GM19043 (cell line): ENCODE measurements around the gene ACSBG1.

ENCODE experiments used
- ATAC-seq: cut with Tn5 transposase; IDR thresholded peaks from one replicate; pipeline ENCODE4 v1.9.1; 2021; ENCODE audit warnings: low read depth; ENCODE audit not compliant: unreplicated experiment

Gene ACSBG1

DNA sequence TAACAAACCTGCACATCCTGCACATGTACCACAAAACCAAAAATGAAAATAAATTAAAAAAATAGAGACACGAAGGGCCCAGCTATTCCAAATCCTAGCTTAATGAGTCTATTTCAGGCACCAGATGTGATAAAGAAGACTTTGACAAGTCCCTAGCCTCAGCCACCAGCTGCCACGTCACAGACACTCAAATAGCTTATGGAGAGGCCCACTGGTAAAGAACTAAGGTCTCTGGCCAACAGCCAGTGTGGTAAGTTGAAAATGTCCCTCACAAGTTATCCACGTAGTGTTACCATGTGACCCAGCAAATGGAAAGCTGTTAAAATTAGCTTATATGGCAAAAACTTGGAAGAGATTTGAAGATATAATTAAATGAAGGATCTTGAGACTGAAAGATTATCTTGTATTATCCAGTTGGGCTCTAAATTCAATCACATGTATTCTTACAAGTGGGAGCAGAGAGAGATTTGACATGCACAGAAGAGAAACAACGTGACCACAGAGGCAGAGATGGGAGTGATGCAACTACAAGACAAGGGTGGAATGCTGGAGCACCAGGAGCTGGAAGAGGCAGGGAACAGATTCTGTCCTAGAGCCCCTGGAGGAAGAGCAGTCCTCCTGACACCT, 10.9 kb downstream of the ACSBG1 start:
- no peak for ATAC-seq

DNA sequence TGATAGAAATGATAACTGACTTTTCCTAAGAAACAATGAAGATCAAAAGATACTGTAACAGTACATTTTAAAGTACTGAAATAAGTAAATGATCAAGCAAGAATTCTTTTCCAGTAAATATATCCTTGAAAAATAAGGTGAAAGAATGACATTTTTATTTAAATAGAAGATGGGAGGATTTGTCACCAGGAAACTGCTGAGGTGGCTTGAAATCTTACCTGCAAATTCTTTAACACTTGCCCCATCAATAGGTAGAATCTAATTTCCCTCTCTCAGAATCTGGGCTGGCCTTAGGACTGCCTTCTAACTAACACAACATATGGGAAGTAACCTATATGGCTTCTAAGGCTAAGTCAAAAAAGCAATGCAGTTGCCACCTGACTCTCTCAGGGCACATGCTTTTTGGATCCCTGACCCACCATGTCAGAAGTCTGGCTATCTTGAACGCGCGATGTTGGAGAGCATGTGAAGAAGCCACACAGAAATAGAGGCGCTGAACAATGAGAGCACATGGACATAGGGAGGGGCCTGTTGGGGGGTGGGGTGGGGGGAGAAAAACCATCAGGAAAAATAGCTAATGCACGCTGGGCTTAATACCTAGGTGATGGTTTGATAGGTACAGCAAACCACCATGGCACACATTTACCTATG, 11.5 kb downstream of the ACSBG1 start:
- no peak for ATAC-seq

DNA sequence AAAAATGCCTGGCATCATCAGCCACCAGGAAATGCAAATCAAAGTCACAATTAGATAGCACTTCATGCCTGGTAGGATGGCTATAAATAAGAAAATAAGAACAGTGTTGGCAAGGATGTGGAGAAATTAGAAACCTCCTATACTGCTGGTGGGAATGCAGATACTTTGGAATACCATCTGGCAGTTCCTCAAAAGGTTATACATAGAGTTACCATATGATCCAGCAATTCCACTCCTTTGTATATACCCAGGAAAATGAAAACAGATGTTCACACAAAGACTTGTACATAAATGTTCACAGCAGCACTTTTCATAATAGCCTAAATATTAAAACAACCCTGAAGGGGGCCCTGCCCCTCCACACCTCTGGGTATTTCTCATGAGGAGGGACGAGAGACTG, 13.7 kb downstream of the ACSBG1 start:
- ATAC-seq, result no peak

DNA sequence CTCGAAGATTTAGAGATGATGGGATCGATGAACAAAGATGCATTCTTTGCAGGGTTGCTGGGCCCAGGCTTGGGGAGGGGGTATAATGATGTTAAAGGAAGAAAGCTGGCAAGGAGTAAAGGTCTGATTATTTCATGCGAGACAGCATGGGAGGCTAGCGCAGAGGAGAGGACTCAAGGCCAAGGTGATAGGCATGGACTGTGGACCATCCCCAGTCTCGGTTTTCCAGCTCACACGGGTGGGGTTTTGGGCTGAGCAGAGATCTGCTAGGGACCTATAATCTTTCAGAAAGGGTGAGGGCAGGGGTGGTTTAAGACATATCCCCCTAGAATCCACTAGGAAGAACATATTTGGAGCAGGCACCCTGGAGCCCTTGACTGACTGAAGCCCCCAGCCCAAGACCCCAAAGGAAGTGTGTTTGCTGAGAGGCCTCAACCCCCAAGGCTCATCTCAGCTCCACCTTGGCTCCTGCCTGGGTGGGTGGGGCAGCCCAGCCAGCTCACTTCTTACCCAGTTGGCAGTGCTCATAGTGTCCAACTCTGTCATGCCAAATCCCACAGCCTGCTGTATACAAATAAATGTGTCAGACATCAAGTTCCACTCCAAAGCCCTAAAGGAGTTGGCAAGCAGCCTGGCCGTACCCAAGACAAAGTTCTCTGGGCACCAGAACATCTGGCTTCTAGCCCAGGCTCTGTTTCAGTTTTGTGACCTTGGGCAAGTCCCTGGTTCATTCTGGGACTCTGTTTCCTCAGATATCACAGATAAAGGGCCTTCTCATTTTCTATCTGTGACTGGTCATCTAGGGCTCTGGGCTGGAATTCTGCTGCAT, 17.9 kb downstream of the ACSBG1 start:
- no peak for ATAC-seq

DNA sequence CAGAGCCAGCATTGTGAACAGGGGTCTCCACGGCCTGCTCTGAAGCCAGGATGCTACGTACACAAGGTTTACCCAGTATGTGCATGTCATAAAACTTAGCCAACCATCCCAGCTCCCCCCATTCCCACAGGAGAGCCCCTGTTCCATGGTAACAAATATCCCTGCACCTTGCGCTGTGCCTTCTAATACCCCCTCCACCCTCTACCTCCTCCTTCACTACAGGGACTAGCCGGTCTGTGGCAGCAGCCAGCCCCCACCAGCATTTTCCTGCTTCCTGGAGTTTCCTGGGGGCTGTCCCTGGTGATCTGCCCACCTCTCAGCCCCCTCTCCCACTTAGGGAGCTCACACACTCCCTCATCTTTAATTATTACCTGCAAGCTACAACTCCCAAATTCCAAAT, 20.4 kb downstream of the ACSBG1 start:
- no peak for ATAC-seq

DNA sequence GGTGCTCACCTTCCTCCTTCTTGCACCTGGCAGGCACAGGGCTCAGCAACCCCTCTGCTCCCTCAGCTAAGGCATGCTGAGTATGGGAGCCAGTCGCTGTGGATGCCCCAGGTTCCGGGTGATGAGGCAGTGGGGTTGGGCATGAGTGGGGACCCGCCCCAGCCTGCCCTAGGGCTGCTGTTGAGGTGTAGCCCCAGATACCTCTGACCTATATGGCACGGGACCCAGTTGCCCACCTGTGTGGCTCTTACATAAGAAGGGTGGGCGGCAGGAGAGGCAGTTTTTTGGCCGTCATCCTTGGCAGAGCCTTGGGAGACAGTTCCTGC, 21.0 kb downstream of the ACSBG1 start:
- ATAC-seq, result no peak

DNA sequence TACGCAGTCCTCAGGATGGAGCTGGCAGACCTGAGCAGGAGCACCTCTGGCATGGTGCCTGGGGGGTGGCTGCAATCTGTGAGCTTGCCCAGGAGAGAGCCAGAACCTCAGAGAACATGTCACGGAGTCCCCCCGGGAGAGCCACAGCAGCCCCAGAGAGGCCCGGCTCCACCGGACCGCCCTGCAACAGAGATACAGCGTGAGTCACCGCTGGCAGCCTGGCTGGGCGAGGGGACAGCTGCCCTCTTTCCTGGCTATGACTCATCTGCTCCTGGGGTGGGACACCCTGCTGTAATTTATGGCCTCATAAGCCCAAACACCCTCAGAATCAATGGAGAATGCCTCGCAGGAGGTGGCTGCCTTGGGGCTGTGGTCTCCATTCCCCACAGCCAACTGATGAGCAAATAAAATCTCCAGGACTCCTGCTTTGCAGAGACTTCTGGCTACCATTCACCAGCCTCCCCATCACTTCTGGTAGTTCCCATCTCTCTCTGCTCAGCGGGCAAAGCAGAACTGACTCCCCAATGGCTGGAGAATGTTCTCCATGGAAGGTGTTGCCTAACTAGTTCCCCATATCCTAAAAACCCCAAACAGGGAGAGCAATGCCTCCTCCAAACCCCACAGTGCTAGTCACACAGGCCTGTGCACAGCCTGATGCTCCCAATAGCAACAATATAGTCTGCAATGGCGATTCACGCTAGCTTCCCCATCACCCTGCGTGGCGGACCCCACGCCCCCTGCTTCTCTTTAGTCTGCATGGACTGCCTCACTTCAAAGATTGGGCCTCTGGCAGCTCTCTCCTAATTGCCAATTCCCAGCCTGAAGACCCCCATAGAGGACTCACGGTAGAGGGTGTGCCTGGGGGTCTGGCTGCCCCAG, 21.6 kb downstream of the ACSBG1 start:
- no peak for ATAC-seq

DNA sequence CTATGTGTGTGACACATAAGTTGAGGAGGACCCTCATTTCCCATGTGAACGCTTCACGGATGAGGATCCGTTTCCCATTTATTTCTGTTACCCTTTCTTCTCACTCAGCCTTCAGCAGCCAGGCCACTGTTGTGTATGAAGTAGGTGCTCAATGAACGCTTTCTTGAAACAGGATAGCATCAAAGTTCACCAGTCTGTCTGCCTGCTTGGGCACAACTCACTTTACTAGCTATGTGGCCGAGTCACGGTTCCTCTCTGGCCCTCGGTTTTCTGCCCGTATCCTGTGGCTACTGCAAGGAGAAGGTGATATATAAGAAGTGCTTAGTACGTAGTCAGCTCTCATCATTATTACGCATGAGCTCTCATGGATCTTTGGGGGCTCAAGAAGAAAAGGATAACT, 22.4 kb downstream of the ACSBG1 start:
- ATAC-seq, result no peak

DNA sequence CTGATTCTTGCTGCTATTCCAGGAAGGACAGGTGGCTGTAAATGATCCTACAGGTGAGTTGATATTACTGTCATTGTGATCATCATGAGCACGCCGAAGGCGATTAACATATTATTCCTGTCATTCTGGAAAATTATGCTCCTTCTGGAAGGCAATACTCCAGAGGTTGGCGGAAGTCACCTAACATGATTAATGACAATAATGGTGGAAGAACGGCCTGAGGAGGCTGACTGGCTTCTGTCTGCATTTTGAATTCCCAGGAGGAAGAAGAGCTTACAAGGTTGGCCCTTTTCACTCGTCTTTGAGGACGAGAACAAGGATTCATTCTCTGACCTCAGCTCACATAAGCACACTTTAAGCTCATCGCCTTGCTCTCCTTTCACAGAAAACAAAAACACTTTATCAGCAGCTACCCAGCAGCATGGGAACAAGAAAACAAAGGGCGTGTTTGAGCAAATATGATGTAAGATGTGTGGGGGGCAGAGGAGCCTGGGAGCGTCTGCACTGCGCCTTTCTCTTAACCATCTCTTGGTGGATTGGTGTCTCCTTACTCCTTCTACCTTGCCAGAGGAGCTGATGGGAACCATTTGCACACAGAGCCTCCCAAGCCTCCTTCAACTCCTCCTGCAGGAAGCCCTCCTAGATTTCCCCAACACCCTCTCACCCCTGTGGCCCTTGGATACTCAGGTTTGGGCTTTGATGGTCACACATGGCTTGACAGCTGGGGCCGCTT, 23.0 kb downstream of the ACSBG1 start:
- ATAC-seq, result no peak

DNA sequence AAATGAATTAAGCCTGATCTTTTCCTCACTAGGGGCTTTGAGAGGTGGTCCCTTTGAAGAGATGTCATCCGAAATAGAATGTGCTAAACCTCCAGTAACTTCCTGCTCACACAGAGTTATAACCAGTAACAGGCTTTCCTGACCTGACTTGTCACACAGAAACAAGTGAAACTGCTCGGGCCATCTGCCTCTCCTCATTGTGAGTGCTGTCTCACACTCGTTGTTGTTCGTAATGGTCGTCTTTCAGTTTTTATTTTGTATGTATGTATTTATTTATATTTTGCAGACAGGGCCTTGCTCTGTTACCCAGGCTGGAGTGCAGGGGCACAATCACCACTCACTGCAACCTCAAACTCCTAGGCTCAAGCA, 24.0 kb downstream of the ACSBG1 start:
- no peak for ATAC-seq

DNA sequence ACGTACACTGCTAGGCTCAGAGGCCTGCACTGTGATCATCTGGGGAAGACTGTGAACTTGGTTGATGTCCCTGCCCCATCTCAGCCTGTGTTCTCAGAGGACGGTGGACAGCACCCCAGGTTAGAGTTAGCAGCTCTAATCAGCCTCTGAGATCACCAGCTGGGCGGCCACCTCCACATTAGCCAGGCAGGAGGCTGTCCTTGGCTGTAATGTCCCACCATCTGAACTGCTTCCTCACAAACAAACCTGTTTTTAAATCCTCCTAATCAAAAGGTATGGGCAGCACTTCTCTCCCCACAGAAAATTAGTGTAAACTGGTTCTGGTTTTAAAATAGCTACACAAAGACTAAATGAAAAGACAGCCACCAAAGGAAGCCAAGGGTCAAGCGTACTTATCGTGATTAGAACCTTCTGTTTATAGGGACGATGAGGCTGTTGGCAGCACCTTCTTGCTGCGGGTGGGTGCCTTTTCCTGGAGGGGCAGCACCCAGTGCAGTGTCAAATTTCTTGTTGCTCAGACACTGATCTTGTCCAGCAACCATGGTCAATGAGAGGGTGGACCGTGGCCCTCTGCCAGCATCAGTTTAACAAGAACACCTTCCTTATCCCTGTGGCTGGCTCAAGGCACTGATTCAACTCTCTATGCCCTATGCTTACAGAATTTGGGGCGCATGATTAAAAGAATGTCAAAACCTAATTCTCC, 24.6 kb downstream of the ACSBG1 start:
- no peak for ATAC-seq

DNA sequence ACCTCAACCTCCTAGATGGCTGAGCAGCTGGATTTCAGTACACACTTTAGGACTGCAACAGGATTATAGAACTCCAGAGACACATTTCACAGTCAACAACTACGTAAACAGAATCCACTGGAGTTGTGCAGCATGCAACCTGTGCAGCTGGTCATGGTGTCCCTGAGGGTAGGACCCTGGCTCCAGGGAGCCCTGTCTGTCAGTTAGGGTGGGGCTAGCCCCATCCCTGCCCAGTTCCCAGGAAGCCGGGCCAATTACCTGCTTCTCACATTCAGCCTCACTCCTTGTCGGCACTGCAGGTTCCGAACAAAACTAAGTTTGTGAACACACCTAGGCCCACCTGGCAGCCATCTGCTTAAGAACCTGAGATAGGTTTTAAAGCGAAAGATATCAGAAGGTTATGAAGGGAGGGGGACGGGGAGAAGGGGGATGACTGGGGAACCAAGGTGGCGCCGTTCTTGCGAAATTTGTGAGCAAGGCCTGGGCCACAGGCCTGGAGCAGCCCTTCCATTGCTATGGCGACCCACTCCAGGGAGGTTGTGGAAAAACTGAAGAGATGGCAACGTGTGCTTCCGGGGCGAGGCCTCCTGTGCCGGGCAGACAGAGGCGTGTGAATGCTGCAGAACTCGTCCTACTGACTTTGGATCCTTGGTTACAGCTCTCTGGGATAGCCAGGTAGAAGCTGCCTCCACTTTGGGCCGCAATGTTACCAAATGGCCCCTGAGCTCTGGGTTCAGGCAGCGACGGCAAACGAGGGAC, 25.3 kb downstream of the ACSBG1 start:
- no peak for ATAC-seq

DNA sequence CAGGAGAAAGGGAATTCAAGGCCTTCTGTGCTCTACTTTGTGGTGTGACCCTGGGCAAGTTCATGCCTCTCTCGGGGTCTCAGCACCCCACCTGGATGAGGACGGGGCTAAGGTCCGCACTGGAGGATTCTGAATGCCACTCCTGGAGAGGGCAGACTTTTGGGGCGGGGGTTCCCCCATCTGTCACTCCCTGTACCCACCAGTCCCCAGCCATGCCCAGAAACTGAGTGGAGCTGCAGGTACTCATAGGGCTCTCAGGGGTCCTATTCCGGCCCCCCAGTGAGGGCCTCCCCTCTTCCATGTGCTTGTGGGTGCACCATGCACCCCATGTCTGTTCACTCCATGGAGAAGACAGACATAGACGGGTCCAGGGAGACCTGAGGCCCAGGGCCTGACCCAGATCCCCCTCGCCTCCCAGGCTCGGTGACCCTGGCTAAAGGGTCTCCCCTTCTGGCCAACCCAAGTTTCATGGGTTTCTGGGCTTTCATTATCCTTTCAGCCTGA, 26.0 kb downstream of the ACSBG1 start:
- ATAC-seq, result no peak

DNA sequence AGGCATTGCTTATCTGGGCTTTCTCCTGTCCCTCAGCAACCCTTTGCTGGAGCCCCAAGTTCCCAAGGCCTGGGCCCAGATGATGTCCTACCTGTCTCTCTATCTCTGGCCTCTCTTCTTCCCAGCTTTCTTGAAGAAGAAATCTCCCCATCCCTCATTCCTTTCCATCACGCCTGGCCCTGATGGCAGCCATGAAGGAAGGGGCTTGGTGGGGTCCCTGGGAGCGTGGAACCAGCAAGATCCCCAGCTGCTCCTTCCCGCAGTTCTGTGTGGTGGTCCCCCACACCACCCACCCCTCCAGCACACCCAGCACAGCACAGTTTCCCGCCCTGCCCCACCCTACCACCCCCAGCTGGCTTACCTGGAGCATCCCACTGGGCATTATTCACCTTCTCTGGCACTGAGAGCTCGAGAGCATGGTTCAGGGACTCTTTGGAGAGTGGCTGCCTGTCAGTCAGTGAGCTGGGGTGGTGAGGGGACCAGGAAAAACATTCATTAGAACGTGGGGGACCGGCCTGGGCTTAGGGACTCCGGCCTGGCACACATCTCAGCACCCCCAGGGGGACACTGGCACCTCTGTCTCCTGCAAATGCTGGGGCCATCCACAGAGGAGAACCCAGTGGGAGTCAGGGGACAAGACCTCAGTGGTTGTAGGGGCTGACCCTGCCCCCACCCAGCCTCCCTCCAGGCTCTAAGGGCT, 26.6 kb downstream of the ACSBG1 start:
- ATAC-seq, result no peak

DNA sequence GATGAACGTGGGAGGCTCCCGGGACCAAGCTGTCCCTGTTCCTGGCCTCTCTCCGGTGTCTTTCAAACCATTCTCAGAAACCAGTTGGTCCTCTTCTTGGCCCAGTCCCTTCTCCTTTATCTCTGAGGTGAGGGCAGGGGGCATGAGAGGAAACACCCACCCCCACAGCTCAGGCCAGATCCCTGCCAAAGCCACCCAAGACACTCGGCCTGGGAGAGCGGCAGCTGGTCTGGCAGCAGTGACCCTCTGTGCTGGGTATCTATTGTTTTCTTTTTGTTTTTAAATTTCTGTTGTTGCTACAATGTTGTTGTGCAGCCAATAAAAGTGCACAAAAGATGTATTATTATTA, 27.3 kb downstream of the ACSBG1 start:
- ATAC-seq, result no peak

DNA sequence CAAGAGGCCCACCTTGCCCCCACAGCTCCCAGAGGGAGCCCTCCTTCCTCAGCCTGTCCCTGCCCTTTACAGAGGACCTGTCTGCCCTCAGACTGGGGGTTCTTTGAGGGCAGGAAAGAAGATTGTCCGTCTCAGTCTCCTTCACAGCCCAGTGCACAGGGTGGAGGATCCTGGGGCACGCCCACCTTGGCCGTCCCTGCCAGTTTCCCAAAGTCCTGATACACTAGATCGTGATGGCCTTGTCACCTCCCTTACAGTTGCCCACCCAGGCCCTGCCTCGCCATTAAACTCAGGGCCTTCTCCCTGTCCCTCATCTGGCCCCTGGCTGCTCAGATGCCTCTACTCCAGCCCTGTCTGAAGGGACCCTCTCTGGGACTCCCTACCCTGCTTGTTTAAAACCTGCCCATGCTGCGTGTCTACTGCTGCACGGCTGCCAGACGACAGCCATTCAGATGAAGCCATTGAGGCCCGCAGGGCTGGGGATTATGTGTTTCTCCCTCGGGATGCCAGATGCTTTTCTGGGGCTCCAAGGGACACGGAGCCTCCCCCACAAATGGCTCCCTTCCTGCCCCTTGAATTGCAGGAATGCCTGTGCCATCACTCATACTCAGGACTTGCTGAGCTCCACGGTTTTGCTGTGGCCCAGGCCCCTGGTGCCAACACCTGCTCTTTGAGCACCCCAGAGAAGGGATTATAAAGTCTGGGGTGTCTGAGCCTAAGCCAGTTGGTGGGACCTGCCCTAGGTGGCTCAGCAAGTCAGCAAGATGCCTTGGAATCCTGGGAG, 27.8 kb downstream of the ACSBG1 start:
- ATAC-seq, result no peak

DNA sequence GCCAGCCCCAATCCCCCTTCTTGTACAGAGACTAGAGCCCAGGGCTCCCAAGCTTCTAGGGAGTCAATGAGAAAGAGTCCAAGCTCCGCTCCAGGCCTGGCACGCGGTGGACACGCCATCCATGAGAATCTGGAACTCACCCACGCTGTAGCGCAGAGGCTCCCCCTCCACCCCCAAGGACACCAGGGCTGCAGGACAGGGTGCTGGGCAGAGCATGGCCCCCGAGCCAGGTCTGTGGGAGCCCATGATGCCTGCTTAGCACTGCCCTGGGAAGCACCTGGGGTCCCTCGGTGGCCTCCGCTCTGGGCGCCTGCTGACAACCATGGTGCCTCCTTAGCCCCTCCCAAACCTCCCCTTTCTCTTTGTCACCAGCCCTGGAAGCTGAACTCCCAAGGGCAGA, 28.5 kb downstream of the ACSBG1 start:
- no peak for ATAC-seq

DNA sequence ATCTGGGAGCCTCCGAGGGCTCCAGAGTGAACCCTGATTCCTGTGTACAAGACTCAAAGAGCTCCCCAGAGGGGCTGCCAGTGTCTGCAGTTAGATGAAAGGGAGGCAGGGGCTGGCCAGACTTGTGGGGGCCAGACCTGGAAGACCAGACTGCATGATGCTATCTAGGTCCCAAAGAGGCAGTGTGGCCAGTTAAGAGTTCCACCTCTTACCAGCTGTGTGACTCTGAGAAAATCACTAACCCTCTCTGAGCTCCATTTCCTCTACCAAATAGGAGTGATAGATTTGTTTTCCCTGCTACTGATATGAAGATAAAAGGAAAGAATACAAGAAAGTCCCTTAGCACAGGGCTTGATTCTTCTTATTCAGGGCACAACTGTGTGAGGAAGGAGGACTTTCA, 29.0 kb downstream of the ACSBG1 start:
- no peak for ATAC-seq
